ENCODE results near the gene MGAM2. TPM values are rescaled to one million over a fixed set of nuclear protein-coding genes. Genes with fewer than 3 reads are reported as not detected.
"Not testable (repeated sequence)": the region's sequence is repeated elsewhere in the genome, so short reads cannot be mapped to it uniquely, and the experiment has no call there.

Gene MGAM2
- total RNA-seq, 2 experiments from 2014 or later = not detected

DNA sequence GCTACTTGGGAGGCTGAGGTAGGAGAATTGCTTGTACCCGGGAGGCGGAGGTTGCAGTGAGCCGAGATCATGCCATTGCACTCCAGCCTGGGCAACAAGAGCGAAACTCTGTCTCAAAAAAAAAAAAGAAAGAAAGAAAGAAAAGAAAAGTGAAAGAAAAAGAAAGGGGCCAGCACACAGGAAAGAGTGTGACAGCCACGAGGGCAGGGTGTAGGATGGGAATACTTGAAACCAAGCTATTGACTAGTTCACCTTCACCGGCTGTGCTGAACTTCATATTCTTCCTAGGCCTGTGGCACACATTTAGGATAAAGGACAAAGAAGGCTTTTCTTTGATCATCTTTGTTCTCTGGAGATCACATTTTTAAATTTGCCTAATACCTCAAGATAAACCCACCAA is 9.7 kb upstream of the MGAM2 start:
- H3K27me3 Mint-ChIP-seq; H3K36me3 Mint-ChIP-seq; CTCF ChIA-PET; DNase-seq; H3K4me3 Mint-ChIP-seq; H3K9me3 Mint-ChIP-seq (ENCODE audit: low read depth); H3K27ac Mint-ChIP-seq; H3K4me1 Mint-ChIP-seq; ATAC-seq: not testable (repeated sequence)

DNA sequence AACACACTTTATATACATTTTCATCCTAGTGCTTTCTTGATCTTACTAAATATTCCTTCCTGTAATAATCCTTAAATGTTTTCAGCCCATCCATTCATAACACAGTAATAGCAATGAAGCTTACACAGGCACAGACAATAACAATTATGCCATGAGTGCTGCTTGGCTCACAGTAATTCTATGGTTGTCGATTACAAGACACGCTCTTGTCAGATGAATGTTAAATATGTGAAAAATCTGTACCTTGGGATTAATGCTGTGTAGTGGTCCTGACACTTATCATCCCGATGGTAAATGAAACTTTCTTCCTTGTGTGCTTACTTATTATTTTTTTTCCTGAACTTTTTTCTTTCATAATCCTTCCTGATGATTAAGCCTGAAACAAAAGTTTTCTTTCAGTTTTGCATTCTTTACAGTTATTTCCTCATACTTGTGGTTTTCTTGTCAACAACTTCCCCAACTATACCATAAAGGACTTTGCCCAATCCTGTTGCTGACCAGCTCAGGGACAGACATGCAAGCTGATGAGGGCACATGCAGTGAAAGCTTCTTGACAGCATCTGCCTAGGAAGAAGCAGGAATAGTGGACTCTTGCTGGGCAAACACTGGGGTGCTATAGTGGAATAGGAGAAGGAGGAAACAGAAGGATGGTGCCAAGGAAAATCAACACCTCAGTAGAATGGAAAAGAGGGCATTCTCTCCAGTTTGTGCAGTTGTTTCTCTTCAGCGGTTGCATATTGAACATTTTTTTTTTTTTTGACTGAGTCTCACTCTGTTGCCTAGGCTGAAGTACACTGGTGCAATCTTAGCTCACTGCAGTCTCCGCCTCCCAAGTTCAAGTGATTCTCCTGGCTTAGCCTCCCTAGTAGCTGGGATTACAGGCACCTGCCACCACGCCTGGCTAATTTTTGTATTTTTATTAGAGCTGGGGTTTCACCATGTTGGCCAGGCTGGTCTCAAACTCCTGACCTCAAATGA is 6.7 kb upstream of the MGAM2 start:
- H3K27me3 Mint-ChIP-seq = peaks cover 21% of the 10 kb centered on the region
- no peak for ATAC-seq
- no peaks in the 10 kb centered on the region for H3K9me3 Mint-ChIP-seq (ENCODE audit: low read depth)
- H3K27ac Mint-ChIP-seq = no peak overlapping the region
- H3K4me1 Mint-ChIP-seq = peaks cover 5% of the 10 kb centered on the region
- H3K4me3 Mint-ChIP-seq = no peak overlapping the region
- H3K36me3 Mint-ChIP-seq = no peaks in the 10 kb centered on the region
- no peak for DNase-seq
- CTCF ChIA-PET = no interaction called here

DNA sequence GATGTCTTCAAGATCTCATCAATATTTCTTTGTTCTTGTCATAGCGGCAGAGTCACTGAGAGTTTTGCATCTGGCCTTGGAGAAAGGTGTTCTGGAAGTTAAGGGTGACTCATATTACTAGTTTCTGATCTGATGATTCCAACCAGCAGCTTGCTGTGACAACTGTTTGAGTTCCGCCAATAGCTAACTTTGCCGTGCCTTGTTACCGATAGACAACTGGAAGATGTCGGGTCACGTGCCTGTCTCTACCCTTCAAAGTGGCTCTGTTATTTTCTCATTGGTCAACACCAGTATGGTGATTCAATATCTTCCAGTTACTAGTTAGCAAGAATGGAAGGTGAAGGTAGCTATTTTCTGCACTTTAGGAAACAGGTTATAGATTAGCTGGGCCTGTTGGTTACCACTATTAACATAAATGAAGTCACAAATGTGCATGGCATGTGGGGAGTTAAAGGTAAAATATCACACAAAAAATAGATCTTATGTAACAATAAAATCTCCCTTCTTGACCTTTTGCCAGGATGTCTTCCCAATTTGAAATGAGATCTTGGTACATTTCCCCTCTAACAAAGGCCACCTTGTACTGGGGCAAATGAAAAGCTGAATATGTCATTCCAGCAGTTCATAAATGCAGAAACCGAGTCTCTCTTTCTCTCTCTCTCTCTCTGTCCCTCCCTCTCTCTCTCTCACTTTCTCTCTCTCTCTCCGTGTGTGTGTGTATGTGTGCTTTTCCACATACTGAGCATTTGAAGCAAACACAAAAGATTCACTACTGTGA is 2.6 kb upstream of the MGAM2 start:
- Mint-ChIP-seq H3K9me3 (ENCODE audit: low read depth) (no peaks in the 10 kb centered on the region), H3K27me3 (peaks cover 18% of the 10 kb centered on the region), H3K36me3 (no peaks in the 10 kb centered on the region), H3K4me1 (no peaks in the 10 kb centered on the region), H3K4me3 (no peak overlapping the region), H3K27ac (no peak overlapping the region)
- ATAC-seq = no peak
- CTCF ChIA-PET = no interaction called here
- no peak for DNase-seq

DNA sequence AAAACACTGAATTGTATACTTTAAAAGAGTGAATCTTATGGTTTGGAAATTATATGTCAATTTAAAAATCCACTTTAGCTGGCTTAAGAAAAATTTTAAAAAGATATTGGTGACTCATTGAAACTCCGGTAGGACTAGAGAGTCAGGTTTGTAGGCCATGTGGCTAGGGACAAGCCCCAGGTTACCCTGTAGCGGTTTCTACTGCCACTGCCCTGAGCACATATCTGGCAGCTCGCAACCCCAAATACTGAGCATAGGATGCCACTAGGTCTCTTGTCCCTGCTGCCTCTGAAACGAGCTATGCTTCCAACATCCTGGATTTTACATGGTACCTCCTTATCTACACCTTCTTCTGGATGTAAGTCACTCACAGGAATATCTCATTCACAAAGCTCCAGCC is 1.4 kb upstream of the MGAM2 start:
- H3K27ac Mint-ChIP-seq = no peak overlapping the region

DNA sequence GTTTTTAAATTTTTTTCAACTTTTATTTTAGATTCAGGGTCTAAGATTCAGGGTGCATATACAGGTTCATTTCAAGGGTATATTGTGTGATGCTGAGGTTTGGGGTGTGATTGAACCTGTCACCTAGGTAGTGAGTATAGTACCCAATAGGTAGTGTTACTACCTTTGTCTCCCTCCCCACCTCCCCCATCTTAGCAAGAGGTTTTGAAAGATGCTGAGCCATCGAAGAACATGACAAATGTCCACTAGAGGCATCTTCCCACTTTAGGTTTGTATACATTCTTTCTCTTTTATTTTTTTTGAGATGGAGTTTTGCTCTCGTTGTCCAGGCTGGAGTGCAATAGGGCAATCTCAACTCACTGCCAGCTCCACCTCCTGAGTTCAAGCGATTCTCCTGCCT is 880 bp upstream of the MGAM2 start:
- DNase-seq (no peak), ATAC-seq (no peak)
- H3K36me3 Mint-ChIP-seq = no peaks in the 10 kb centered on the region
- H3K4me3 Mint-ChIP-seq = no peak overlapping the region
- H3K27me3 Mint-ChIP-seq = peaks cover 16% of the 10 kb centered on the region
- no peaks in the 10 kb centered on the region for H3K9me3 Mint-ChIP-seq (ENCODE audit: low read depth)
- H3K4me1 Mint-ChIP-seq = no peaks in the 10 kb centered on the region
- no peak overlapping the region for H3K27ac Mint-ChIP-seq
- CTCF ChIA-PET = interaction anchor here (1.1 kb wide), 1 partner anchor 79 kb away, joined by 3 read pairs; no protein-coding TSS in a partner anchor

More for the DNA sequence above, 1.4 kb upstream of the MGAM2 start:
- CTCF ChIA-PET = no interaction called here
- H3K9me3 Mint-ChIP-seq (ENCODE audit: low read depth) = no peaks in the 10 kb centered on the region
- H3K36me3 Mint-ChIP-seq = no peaks in the 10 kb centered on the region
- peaks cover 16% of the 10 kb centered on the region for H3K27me3 Mint-ChIP-seq
- H3K4me1 Mint-ChIP-seq = no peaks in the 10 kb centered on the region
- ATAC-seq (no peak), DNase-seq (no peak)
- no peak overlapping the region for H3K4me3 Mint-ChIP-seq

DNA sequence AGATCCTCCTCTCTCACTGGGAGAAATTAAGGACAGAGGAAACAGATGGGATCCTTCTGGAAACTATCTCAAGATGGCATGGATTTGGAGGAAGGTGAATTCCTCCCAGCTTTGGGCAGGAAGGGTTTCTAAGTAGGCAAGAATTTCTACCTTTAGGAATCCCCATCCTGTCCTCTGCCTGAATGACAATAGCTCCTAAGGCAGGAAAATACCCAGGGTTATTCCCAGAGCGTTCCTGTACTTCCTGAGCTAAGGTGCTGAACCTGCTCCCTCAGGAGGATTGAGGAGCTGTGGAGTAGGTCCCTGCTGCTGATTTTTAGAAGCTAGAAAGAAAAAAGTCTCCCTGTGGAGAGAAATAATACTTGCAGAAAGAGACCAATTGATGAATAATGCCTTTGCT is 568 bp downstream of the MGAM2 start:
- CTCF ChIA-PET = interaction anchor here (1.1 kb wide), 1 partner anchor 81 kb away, joined by 3 read pairs; no protein-coding TSS in a partner anchor

DNA sequence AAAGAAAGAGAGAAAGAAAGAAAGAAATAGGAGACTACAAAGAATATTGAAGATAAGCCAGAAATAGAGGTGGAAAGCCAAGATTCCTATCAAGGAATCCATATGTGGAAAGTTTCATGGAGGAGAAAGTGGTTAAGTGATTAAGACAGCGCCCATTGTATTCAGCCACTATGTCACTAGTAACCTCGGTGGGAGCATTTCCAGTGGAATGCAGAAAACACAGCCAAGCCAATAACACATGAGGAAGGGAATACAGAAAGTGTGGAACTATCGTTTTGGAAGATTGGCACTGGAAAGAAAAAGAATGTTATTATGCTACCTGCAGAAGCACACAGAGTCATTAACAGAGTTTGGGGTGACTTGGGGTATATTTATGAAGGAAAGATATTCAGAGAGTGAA is 2.7 kb downstream of the MGAM2 start:
- Mint-ChIP-seq H3K27ac (no peak overlapping the region), H3K36me3 (no peaks in the 10 kb centered on the region), H3K4me3 (no peak overlapping the region), H3K4me1 (no peaks in the 10 kb centered on the region), H3K9me3 (ENCODE audit: low read depth) (no peaks in the 10 kb centered on the region), H3K27me3 (peaks cover 8% of the 10 kb centered on the region)
- DNase-seq = no peak
- no peak for ATAC-seq
- CTCF ChIA-PET = no interaction called here

More for the DNA sequence above, 568 bp downstream of the MGAM2 start:
- ATAC-seq (no peak), DNase-seq (no peak)
- Mint-ChIP-seq H3K4me1 (no peaks in the 10 kb centered on the region), H3K9me3 (ENCODE audit: low read depth) (no peaks in the 10 kb centered on the region), H3K4me3 (no peak overlapping the region), H3K27ac (no peak overlapping the region), H3K36me3 (no peaks in the 10 kb centered on the region), H3K27me3 (peaks cover 12% of the 10 kb centered on the region)

DNA sequence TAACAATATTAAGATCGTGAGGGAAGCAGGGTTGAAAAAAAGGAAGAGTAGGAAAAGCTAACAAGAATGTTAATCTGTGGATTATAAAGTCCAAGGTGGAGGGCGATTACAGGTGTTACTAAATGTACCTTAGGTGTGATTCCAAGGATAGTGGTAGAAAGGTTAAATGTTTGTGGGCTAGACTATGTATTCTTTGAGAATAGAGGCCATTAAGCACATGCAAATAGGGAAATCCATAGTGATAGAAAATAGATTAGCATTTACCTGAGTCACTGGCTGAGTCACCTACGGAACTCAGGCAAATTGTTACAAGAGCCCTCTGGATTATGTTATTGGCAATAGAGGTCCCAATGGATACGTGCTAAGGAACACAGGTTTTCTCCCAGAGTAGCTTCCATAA is 9.0 kb downstream of the MGAM2 start:
- H3K27me3 Mint-ChIP-seq = peaks cover 9% of the 10 kb centered on the region
- DNase-seq = no peak
- no peaks in the 10 kb centered on the region for H3K36me3 Mint-ChIP-seq
- no peak for ATAC-seq
- H3K4me3 Mint-ChIP-seq = no peak overlapping the region
- H3K4me1 Mint-ChIP-seq = no peaks in the 10 kb centered on the region
- CTCF ChIA-PET = no interaction called here
- no peak overlapping the region for H3K27ac Mint-ChIP-seq
- no peaks in the 10 kb centered on the region for H3K9me3 Mint-ChIP-seq (ENCODE audit: low read depth)

DNA sequence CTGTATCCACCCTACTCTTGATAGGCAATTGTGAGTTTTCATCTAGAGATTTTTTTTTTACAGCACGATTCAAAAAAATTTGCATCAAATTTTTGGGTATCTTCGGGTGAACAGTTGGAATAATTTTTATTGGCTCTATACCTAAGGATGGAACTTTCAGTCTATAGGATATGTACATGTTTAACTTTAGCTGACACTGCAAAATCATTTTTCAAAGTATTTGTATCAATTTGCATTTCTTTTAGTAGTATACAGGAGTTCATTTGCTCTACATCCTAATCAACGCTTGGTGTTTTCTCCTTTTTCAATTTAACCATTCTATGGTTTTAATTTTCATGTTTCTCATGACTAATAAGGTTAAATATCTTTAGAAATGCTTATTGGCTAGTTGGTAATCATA is 11.7 kb downstream of the MGAM2 start:
- H3K4me3 Mint-ChIP-seq = no peak overlapping the region
- no peak for ATAC-seq
- no peaks in the 10 kb centered on the region for H3K36me3 Mint-ChIP-seq
- DNase-seq = no peak
- no peaks in the 10 kb centered on the region for H3K9me3 Mint-ChIP-seq (ENCODE audit: low read depth)
- H3K27ac Mint-ChIP-seq = no peak overlapping the region
- peaks cover 13% of the 10 kb centered on the region for H3K27me3 Mint-ChIP-seq
- no peaks in the 10 kb centered on the region for H3K4me1 Mint-ChIP-seq
- CTCF ChIA-PET = interaction anchor here (0.6 kb wide), 1 partner anchor 436 kb away, joined by 4 read pairs; no protein-coding TSS in a partner anchor

DNA sequence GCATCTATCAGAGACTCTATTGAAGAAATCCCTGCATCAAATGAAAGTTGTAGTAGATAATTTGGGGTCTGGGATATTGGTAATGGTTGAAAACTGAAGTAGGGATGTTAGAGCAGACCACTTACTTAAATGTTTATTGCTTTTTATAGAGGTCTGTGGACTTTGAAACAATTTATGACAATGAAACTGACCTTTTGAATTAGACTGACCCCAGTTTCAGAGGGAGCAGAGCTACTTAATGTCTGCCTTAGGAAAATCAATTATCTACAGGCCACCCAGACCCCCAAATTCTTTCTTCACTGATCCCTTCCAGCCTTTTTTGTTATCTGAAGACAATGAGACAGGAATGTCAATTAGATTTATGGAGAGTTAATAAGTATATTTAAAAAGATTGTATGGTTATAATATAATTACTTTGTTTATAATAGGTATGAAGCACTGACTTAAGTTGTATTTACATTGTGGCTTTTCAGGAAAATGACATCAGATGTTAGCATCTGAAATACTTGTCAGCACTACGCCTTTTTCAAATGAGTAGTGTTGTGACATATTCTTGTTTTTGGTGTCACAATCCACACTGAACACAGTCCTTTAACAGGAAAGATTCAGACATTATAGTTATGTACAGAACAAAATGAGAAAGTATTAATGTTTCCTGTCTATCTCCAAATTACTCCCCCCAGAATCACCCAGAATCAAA is 13.9 kb downstream of the MGAM2 start:
- no peaks in the 10 kb centered on the region for H3K4me1 Mint-ChIP-seq
- no peak overlapping the region for H3K4me3 Mint-ChIP-seq
- H3K27ac Mint-ChIP-seq = no peak overlapping the region
- CTCF ChIA-PET = no interaction called here
- H3K9me3 Mint-ChIP-seq (ENCODE audit: low read depth) = no peaks in the 10 kb centered on the region
- H3K27me3 Mint-ChIP-seq = peaks cover 11% of the 10 kb centered on the region
- DNase-seq = no peak
- H3K36me3 Mint-ChIP-seq = no peaks in the 10 kb centered on the region
- no peak for ATAC-seq

DNA sequence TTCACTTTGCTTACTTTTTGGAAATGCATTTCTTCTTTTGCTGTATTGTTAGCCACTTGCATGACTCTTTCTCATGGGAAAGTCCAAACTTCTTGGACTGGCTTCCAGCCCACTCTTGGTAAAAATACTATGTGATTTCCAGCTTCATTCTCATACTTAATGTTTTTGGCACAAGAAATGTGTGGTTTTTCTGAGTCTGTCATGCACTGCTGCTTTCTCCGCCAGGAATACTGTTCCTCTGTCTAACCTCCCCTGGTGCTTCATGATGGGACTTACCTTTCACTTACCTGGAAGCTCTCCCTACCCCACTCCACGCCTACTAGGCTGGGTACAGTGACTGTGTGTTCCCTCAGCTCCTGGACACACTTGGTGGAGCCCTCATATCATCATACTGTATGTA is 18.7 kb downstream of the MGAM2 start:
- Mint-ChIP-seq H3K36me3 (no peaks in the 10 kb centered on the region), H3K27me3 (peaks cover 4% of the 10 kb centered on the region), H3K27ac (no peak overlapping the region), H3K4me1 (no peaks in the 10 kb centered on the region), H3K9me3 (ENCODE audit: low read depth) (no peaks in the 10 kb centered on the region), H3K4me3 (no peak overlapping the region)
- CTCF ChIA-PET = interaction anchor here (1.4 kb wide), 1 partner anchor 153 kb away, joined by 3 read pairs; no protein-coding TSS in a partner anchor
- ATAC-seq = no peak
- no peak for DNase-seq

DNA sequence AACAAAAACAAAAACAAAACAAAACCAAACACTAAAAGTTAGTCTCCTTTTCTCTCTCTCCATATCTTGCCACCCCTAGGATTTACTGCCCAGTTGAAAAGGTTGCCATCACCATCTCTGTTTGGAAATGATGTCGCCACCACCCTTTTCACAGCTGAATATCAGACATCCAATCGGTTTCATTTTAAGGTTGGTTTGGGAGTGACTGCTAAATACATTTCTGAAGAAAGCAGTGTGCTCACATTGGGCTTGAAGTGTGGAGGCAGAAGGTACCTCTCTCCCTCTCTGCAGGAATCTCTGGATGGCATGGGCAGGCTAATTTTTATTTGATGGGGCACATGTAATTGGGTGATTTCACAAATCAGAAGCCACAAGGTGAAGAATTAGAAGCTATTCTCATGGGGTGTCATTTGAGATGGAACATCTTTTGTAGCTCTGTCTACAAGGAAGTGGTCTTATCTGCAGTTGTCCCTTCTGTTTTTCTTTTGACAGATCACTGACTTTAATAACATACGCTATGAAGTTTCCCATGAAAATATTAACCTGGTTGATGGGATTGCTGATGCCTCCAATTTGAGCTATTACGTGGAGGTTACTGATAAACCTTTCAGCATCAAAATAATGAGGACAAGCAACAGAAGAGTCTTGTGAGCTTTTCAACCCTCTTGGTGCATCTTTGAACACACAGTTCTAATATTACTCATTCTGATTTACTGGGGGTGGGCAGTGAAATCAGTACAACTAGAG is 20.1 kb downstream of the MGAM2 start:
- CTCF ChIA-PET = interaction anchor here (0.6 to 1.4 kb wide), 3 partner anchors 155 to 650 kb away, joined by 3 read pairs; no protein-coding TSS in a partner anchor
- H3K4me3 Mint-ChIP-seq = no peak overlapping the region
- no peaks in the 10 kb centered on the region for H3K36me3 Mint-ChIP-seq
- no peak overlapping the region for H3K27ac Mint-ChIP-seq
- H3K9me3 Mint-ChIP-seq (ENCODE audit: low read depth) = no peaks in the 10 kb centered on the region
- H3K27me3 Mint-ChIP-seq = peaks cover 4% of the 10 kb centered on the region
- DNase-seq (peak; percentile 41), ATAC-seq (peak; percentile 47)
- H3K4me1 Mint-ChIP-seq = no peaks in the 10 kb centered on the region
